ENCODE data around the gene LHX1.

Gene LHX1

GRCh38 chr17:36939802-36940312, 2.6 kb downstream of the LHX1 start:
- no peak for DNase-seq

- no peak for DNase-seq
Observed at GRCh38 chr17:36940313-36941264, 3.3 kb downstream of the LHX1 start.

GRCh38 chr17:36941265-36942010, 4.2 kb downstream of the LHX1 start:
- no peak for DNase-seq

- no peak for DNase-seq
Observed at GRCh38 chr17:36942019-36942599, 4.8 kb downstream of the LHX1 start.

- DNase-seq: no peak
Observed at GRCh38 chr17:36942631-36943125, 5.4 kb downstream of the LHX1 start.

- DNase-seq: no peak
Observed at GRCh38 chr17:36943250-36944191, 6.2 kb downstream of the LHX1 start.

GRCh38 chr17:36944553-36944952, 7.3 kb downstream of the LHX1 start:
- DNase-seq: no peak

GRCh38 chr17:36945140-36945539, 7.9 kb downstream of the LHX1 start:
- no peak for DNase-seq

GRCh38 chr17:36945959-36946725, 8.9 kb downstream of the LHX1 start:
- DNase-seq: no peak

- no peak for DNase-seq
Observed at GRCh38 chr17:36946726-36947091, 9.4 kb downstream of the LHX1 start.

- peak in 1 of 2 experiments; percentile 27 for DNase-seq
Observed at GRCh38 chr17:36947922-36948716, 10.8 kb downstream of the LHX1 start.

- peak; percentile 92 to 93 for DNase-seq
Observed at GRCh38 chr17:36948717-36949460, 11.6 kb downstream of the LHX1 start, which contains the start of gene AATF. AATF (plus strand) TSS chr17:36948954; CDS start chr17:36949126, 172 bp downstream.

- DNase-seq: peak in 1 of 2 experiments; percentile 46
Observed at GRCh38 chr17:36949461-36949927, 12.2 kb downstream of the LHX1 start.

- no peak for DNase-seq
Observed at GRCh38 chr17:36950027-36950426, 12.8 kb downstream of the LHX1 start.

GRCh38 chr17:36951084-36951789, 14.0 kb downstream of the LHX1 start:
- no peak for DNase-seq

- no peak for DNase-seq
Observed at GRCh38 chr17:36971508-36971907, 34.2 kb downstream of the LHX1 start.

- no peak for DNase-seq
Observed at GRCh38 chr17:36972186-36972700, 35.0 kb downstream of the LHX1 start.

GRCh38 chr17:36972905-36973304, 35.6 kb downstream of the LHX1 start:
- DNase-seq: no peak

All from SW 1271 (cell line).